ENCODE data around the gene MYL6B.

The MYL6B gene

DNA sequence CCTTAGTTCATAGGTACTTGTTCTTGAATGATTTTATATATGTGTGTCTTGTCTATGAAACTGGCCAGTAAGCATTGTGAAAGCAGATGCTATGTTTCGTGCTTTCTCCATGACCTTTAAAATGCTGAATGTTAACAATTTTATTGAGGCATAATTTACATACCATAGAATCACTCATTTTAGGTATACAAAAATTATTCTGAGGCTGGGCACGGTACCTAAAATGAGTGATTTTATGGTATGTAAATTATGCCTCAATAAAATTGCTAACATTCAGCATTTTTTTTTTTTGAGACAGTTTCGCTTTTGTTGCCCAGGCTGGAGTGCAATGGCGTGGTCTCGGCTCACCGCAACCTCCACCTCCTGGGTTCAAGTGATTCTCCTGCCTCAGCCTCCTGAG, 17.5 kb upstream of the MYL6B start:
- peaks cover 80 to 91% of the 10 kb centered on the region in 2 experiments for H3K36me3 ChIP-seq (ENCODE audit: control insufficient read depth in 1 of 2, insufficient read depth in 2 of 2, low read depth in 1 of 2, low read length in 2 of 2)
- WGBS = 100% methylated on average over 4 of the region's 6 CpGs

DNA sequence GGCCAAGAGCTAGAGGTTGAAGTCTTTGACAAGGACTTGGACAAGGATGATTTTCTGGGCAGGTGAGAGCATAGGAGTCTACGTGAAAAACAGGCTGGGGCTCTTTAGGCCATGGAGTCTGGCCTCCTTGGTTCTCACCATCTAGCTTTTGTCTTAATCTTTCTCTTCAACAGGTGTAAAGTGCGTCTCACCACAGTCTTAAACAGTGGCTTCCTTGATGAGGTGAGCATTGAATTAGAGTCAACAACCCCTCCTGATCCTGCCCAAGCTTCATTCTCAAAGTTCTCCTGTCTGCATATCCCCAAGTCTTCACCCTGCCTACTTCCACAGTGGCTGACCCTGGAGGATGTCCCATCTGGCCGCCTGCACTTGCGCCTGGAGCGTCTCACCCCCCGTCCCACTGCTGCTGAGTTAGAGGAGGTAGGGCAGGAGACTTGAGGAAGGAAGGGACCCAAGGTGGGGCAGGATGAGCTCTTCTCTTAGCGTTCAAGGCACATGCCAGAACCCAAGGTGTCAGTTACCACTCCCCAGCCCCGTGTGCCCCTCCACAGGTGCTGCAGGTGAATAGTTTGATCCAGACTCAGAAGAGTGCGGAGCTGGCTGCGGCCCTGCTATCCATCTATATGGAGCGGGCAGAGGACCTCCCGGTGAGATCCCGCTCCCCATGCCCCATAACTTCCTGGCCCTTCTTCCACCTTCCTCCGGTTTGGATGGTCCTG, 14.4 kb upstream of the MYL6B start:
- Histone ChIP-seq H3K23ac (ENCODE audit: low read length in 2 of 2) (no peak overlapping the region), H3K9me3 (ENCODE audit: control insufficient read depth, low read length) (no peaks in the 10 kb centered on the region), H3K4me1 (ENCODE audit: control insufficient read depth, insufficient read depth, low read depth, low read length) (peaks cover 2% of the 10 kb centered on the region), H2BK120ac (ENCODE audit: low read depth, low read length) (no peak overlapping the region), H3K79me1 (replicated peaks; ENCODE audit: low read length, poor library complexity, severe bottlenecking) (peaks cover 27% of the 10 kb centered on the region), H4K91ac (ENCODE audit: low read length) (no peak overlapping the region), H3K4ac (ENCODE audit: low read depth in 1 of 2, low read length in 2 of 2) (no peak overlapping the region), H2AK5ac (ENCODE audit: low read length, severe bottlenecking) (no peak overlapping the region), H3K4me3 (ENCODE audit: insufficient read depth in 1 of 2, low read depth in 1 of 2, low read length in 2 of 2) (no peak overlapping the region), H2BK5ac (ENCODE audit: low read depth, low read length, poor library complexity, severe bottlenecking) (no peak overlapping the region), H3K18ac (ENCODE audit: low read depth in 1 of 2, low read length in 2 of 2) (no peak overlapping the region), H2BK12ac (ENCODE audit: low read length in 2 of 2) (no peak overlapping the region), H3K9ac (ENCODE audit: low read length) (no peak overlapping the region), H3K27ac (ENCODE audit: low read length, poor library complexity, severe bottlenecking) (no peak overlapping the region), H2AFZ (ENCODE audit: low read depth, low read length) (no peak overlapping the region), H3K14ac (ENCODE audit: low read length in 2 of 2) (no peak overlapping the region), H4K8ac (ENCODE audit: low read length) (no peak overlapping the region), H3K27me3 (ENCODE audit: control insufficient read depth in 1 of 2, insufficient read depth in 1 of 2, low read length in 2 of 2) (no peaks in the 10 kb centered on the region), H3K4me2 (ENCODE audit: low read length, poor library complexity, severe bottlenecking) (no peak overlapping the region), H3K36me3 (ENCODE audit: control insufficient read depth in 1 of 2, insufficient read depth in 2 of 2, low read depth in 1 of 2, low read length in 2 of 2) (peaks cover 71 to 92% of the 10 kb centered on the region in 2 experiments), H2BK15ac (ENCODE audit: low read depth, poor library complexity, severe bottlenecking) (no peak overlapping the region)
- 99% methylated on average over 11 of the region's 14 CpGs for WGBS
- no peak for DNase-seq

More for the DNA sequence above, 17.5 kb upstream of the MYL6B start:
- Histone ChIP-seq H3K27ac (ENCODE audit: low read length, poor library complexity, severe bottlenecking) (no peak overlapping the region), H3K9ac (ENCODE audit: low read length) (no peak overlapping the region), H4K91ac (ENCODE audit: low read length) (no peak overlapping the region), H3K18ac (ENCODE audit: low read depth in 1 of 2, low read length in 2 of 2) (no peak overlapping the region), H3K9me3 (ENCODE audit: control insufficient read depth, low read length) (no peaks in the 10 kb centered on the region), H3K4me1 (ENCODE audit: control insufficient read depth, insufficient read depth, low read depth, low read length) (peaks cover 6% of the 10 kb centered on the region), H3K23ac (ENCODE audit: low read length in 2 of 2) (no peak overlapping the region), H2BK120ac (ENCODE audit: low read depth, low read length) (no peak overlapping the region), H3K27me3 (ENCODE audit: control insufficient read depth in 1 of 2, insufficient read depth in 1 of 2, low read length in 2 of 2) (no peaks in the 10 kb centered on the region), H3K14ac (ENCODE audit: low read length in 2 of 2) (no peak overlapping the region), H3K79me1 (replicated peaks; ENCODE audit: low read length, poor library complexity, severe bottlenecking) (peaks cover 50% of the 10 kb centered on the region), H4K8ac (ENCODE audit: low read length) (no peak overlapping the region), H2AK5ac (ENCODE audit: low read length, severe bottlenecking) (no peak overlapping the region), H2BK5ac (ENCODE audit: low read depth, low read length, poor library complexity, severe bottlenecking) (no peak overlapping the region), H3K4ac (ENCODE audit: low read depth in 1 of 2, low read length in 2 of 2) (no peak overlapping the region), H3K4me2 (ENCODE audit: low read length, poor library complexity, severe bottlenecking) (no peak overlapping the region), H2BK15ac (ENCODE audit: low read depth, poor library complexity, severe bottlenecking) (no peak overlapping the region), H2AFZ (ENCODE audit: low read depth, low read length) (no peak overlapping the region), H3K4me3 (ENCODE audit: insufficient read depth in 1 of 2, low read depth in 1 of 2, low read length in 2 of 2) (no peak overlapping the region), H2BK12ac (ENCODE audit: low read length in 2 of 2) (no peak overlapping the region)
- DNase-seq = no peak

DNA sequence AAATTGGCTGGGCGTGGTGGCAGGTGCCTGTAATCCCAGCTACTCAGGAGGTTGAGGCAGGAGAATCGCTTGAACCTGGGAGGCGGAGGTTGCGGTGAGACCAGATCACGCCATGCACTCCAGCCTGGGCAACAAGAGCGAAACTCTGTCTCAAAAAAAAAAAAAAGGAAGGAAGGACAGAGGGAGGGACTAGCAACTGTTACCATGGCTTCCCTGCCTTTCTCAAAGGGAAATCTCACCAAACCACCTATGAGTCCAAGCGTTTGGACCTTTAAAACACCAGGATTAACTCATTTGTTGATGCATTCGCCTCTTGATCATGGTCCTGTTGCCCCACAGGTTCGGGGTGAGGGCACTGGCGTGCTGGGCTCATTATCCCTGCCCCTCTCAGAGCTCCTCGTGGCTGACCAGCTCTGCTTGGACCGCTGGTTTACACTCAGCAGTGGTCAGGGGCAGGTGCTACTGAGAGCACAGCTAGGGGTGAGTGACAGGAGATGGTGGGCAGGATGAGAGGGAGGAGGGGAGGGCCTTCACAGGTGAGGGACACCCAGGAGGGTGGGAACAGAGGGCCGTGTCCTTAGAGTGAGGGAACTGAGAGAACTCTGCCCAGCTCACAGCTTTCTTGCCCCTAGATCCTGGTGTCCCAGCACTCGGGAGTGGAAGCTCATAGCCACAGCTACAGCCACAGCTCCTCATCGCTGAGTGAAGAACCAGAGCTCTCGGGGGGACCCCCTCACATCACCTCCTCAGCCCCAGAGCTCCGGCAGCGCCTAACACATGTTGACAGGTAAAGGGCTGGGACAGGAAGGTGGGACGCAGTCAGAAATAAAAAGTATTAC, 10.2 kb upstream of the MYL6B start:
- H3K4me2 ChIP-seq (ENCODE audit: low read length, poor library complexity, severe bottlenecking) = no peak overlapping the region

GRCh38 chr12:56143217-56143616, 9.2 kb upstream of the MYL6B start:
- H4K8ac ChIP-seq (ENCODE audit: low read length) = no peak overlapping the region
- H3K79me1 ChIP-seq (replicated peaks; ENCODE audit: low read length, poor library complexity, severe bottlenecking) = peaks cover 5% of the 10 kb centered on the region
- H3K36me3 ChIP-seq (ENCODE audit: control insufficient read depth in 1 of 2, insufficient read depth in 2 of 2, low read depth in 1 of 2, low read length in 2 of 2) = peaks cover 53 to 67% of the 10 kb centered on the region in 2 experiments
- H3K4ac ChIP-seq (ENCODE audit: low read depth in 1 of 2, low read length in 2 of 2) = no peak overlapping the region
- no peak overlapping the region for H2BK15ac ChIP-seq (ENCODE audit: low read depth, poor library complexity, severe bottlenecking)
- no peak overlapping the region for H3K14ac ChIP-seq (ENCODE audit: low read length in 2 of 2)
- no peak overlapping the region for H2AK5ac ChIP-seq (ENCODE audit: low read length, severe bottlenecking)
- H4K91ac ChIP-seq (ENCODE audit: low read length) = no peak overlapping the region
- no peak overlapping the region for H2BK5ac ChIP-seq (ENCODE audit: low read depth, low read length, poor library complexity, severe bottlenecking)
- 91% methylated on average over 2 of the region's 4 CpGs for WGBS
- no peaks in the 10 kb centered on the region for H3K4me1 ChIP-seq (ENCODE audit: control insufficient read depth, insufficient read depth, low read depth, low read length)
- H2AFZ ChIP-seq (ENCODE audit: low read depth, low read length) = no peak overlapping the region
- H3K9me3 ChIP-seq (ENCODE audit: control insufficient read depth, low read length) = no peaks in the 10 kb centered on the region
- no peak overlapping the region for H3K18ac ChIP-seq (ENCODE audit: low read depth in 1 of 2, low read length in 2 of 2)
- no peak overlapping the region for H3K4me3 ChIP-seq (ENCODE audit: insufficient read depth in 1 of 2, low read depth in 1 of 2, low read length in 2 of 2)
- H2BK120ac ChIP-seq (ENCODE audit: low read depth, low read length) = no peak overlapping the region
- H2BK12ac ChIP-seq (ENCODE audit: low read length in 2 of 2) = no peak overlapping the region
- no peak overlapping the region for H3K9ac ChIP-seq (ENCODE audit: low read length)
- no peaks in the 10 kb centered on the region for H3K27me3 ChIP-seq (ENCODE audit: control insufficient read depth in 1 of 2, insufficient read depth in 1 of 2, low read length in 2 of 2)
- no peak for DNase-seq
- no peak overlapping the region for H3K23ac ChIP-seq (ENCODE audit: low read length in 2 of 2)
- no peak overlapping the region for H3K4me2 ChIP-seq (ENCODE audit: low read length, poor library complexity, severe bottlenecking)
- H3K27ac ChIP-seq (ENCODE audit: low read length, poor library complexity, severe bottlenecking) = no peak overlapping the region

More for the DNA sequence above, 10.2 kb upstream of the MYL6B start:
- Histone ChIP-seq H3K18ac (ENCODE audit: low read depth in 1 of 2, low read length in 2 of 2) (no peak overlapping the region), H2BK15ac (ENCODE audit: low read depth, poor library complexity, severe bottlenecking) (no peak overlapping the region), H2BK12ac (ENCODE audit: low read length in 2 of 2) (no peak overlapping the region), H3K9ac (ENCODE audit: low read length) (no peak overlapping the region), H3K23ac (ENCODE audit: low read length in 2 of 2) (no peak overlapping the region), H3K36me3 (ENCODE audit: control insufficient read depth in 1 of 2, insufficient read depth in 2 of 2, low read depth in 1 of 2, low read length in 2 of 2) (peaks cover 63 to 78% of the 10 kb centered on the region in 2 experiments), H3K27ac (ENCODE audit: low read length, poor library complexity, severe bottlenecking) (no peak overlapping the region), H2AFZ (ENCODE audit: low read depth, low read length) (no peak overlapping the region), H2AK5ac (ENCODE audit: low read length, severe bottlenecking) (no peak overlapping the region), H3K14ac (ENCODE audit: low read length in 2 of 2) (no peak overlapping the region), H3K4me1 (ENCODE audit: control insufficient read depth, insufficient read depth, low read depth, low read length) (peaks cover under 1% of the 10 kb centered on the region), H3K27me3 (ENCODE audit: control insufficient read depth in 1 of 2, insufficient read depth in 1 of 2, low read length in 2 of 2) (no peaks in the 10 kb centered on the region), H3K9me3 (ENCODE audit: control insufficient read depth, low read length) (no peaks in the 10 kb centered on the region), H3K4me3 (ENCODE audit: insufficient read depth in 1 of 2, low read depth in 1 of 2, low read length in 2 of 2) (no peak overlapping the region), H4K91ac (ENCODE audit: low read length) (no peak overlapping the region), H4K8ac (ENCODE audit: low read length) (no peak overlapping the region), H2BK5ac (ENCODE audit: low read depth, low read length, poor library complexity, severe bottlenecking) (no peak overlapping the region), H3K4ac (ENCODE audit: low read depth in 1 of 2, low read length in 2 of 2) (no peak overlapping the region), H2BK120ac (ENCODE audit: low read depth, low read length) (no peak overlapping the region), H3K79me1 (replicated peaks; ENCODE audit: low read length, poor library complexity, severe bottlenecking) (peaks cover 11% of the 10 kb centered on the region)
- WGBS = 97% methylated on average over 18 of the region's 19 CpGs
- no peak for DNase-seq

All from mesenchymal stem cell (in vitro differentiated cells and primary cell).